ENCODE measurements around the gene ZNF148.

GRCh38 chr3:125289429-125289981 is 85.6 kb downstream of the ZNF148 start:
- TF ChIP-seq POLR2A (IDR thresholded peaks at IDR 0.05), result no peak
- TF ChIP-seq, protein P1, sequence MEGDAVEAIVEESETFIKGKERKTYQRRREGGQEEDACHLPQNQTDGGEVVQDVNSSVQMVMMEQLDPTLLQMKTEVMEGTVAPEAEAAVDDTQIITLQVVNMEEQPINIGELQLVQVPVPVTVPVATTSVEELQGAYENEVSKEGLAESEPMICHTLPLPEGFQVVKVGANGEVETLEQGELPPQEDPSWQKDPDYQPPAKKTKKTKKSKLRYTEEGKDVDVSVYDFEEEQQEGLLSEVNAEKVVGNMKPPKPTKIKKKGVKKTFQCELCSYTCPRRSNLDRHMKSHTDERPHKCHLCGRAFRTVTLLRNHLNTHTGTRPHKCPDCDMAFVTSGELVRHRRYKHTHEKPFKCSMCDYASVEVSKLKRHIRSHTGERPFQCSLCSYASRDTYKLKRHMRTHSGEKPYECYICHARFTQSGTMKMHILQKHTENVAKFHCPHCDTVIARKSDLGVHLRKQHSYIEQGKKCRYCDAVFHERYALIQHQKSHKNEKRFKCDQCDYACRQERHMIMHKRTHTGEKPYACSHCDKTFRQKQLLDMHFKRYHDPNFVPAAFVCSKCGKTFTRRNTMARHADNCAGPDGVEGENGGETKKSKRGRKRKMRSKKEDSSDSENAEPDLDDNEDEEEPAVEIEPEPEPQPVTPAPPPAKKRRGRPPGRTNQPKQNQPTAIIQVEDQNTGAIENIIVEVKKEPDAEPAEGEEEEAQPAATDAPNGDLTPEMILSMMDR (IDR thresholded peaks at IDR 0.05), result no peak
- TF ChIP-seq POLR2AphosphoS5 (IDR thresholded peaks at IDR 0.05; ENCODE audit: insufficient read depth in 1 of 2, low read depth in 1 of 2), result no peak
